T-helper 17 cell (primary cell): ENCODE results near the gene FEV. TPM values are rescaled to one million over a fixed set of nuclear protein-coding genes. Genes with fewer than 3 reads are reported as not detected.
"Not testable (repeated sequence)": the region's sequence is repeated elsewhere in the genome, so short reads cannot be mapped to it uniquely, and the experiment has no call there.

Experiments used
- ATAC-seq: fragments of 150-1000 bp; cut with Tn5 transposase; 2 replicates; pipeline ENCODE4 v1.10.0; 2021; ENCODE audit warnings: mild to moderate bottlenecking, moderate library complexity
- DNase-seq, 3 donors: peaks; one replicate each; pipeline versions ENCODE4 v3.0.0 to v3.0.0-alpha.2; 2020 to 2021
- H3K9me3 ChIP-seq: one replicate; pipeline ENCODE4 v1.7.0; 2013; ENCODE audit warnings: low read length, mild to moderate bottlenecking; ENCODE audit not compliant: control insufficient read depth, poor library complexity, severe bottlenecking
- H3K27ac Mint-ChIP-seq: one replicate; pipeline ENCODE4 v1.8.0; 2022; ENCODE audit warnings: mild to moderate bottlenecking, moderate library complexity, mixed read lengths
- H3K27me3 Mint-ChIP-seq: one replicate; pipeline ENCODE4 v1.8.0; 2022; ENCODE audit warnings: mixed read lengths
- H3K36me3 Mint-ChIP-seq: one replicate; pipeline ENCODE4 v1.8.0; 2022; ENCODE audit warnings: low read depth, mixed read lengths
- H3K4me1 Mint-ChIP-seq: one replicate; pipeline ENCODE4 v1.8.0; 2022; ENCODE audit warnings: mild to moderate bottlenecking, mixed read lengths
- H3K4me3 Mint-ChIP-seq: one replicate; pipeline ENCODE4 v1.8.0; 2022; ENCODE audit warnings: mild to moderate bottlenecking, moderate library complexity, mixed read lengths
- total RNA-seq, 4 donors: library from RNA in 2 of 4; stranded (reverse) in 2 of 4; gene quantifications; one replicate each; pipeline ENCODE4 v1.2.3 and lab custom pipeline; 2022 to 2026

The FEV gene
- total RNA-seq, 2 donors from 2014 or later: not detected

DNA sequence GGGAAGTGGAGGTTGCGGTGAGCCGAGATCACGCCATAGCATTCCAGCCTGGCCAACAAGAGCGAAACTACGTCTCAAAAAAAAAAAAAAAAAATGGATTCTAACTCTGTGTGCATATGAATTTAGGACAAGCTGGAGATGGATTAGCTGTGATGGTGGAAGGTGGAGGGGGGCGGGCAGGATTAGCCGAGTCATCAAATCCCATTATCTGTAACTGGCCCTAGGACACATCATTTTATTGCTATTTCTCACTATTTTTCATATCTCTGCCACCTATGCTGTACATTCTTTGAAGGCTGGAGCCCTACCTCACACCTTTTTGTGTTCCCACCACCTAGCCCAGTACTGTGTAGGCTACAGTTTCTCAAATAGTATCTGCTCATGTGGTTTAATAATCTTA is 32.8 kb downstream of the FEV start:
- DNase-seq (no peak), ATAC-seq (no peak)
- peaks cover 3% of the 10 kb centered on the region for H3K4me1 Mint-ChIP-seq
- H3K9me3 ChIP-seq: no peaks in the 10 kb centered on the region
- peaks cover under 1% of the 10 kb centered on the region for H3K36me3 Mint-ChIP-seq
- no peak overlapping the region for H3K4me3 Mint-ChIP-seq
- no peak overlapping the region for H3K27ac Mint-ChIP-seq
- H3K27me3 Mint-ChIP-seq: peaks cover 83% of the 10 kb centered on the region

DNA sequence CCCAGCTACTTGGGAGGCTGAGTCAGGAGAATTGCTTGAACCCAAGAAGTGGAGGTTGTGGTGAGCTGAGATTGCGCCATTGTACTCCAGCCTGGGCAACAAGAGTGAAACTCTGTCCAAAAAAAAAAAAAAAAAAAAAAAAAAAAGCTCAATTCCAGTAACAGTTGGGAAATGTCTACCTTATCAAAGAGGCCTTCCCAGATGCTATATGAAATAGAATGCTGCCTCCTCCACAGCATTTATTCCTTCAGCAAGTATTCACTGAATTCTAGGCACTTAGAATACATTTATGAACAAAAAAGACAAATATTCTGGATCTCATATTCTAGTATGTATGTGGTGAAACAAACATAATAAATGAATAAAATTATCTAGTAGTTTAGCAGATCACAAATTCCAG is 38.4 kb downstream of the FEV start:
- no peak overlapping the region for H3K4me3 Mint-ChIP-seq
- H3K27ac Mint-ChIP-seq: no peak overlapping the region
- no peaks in the 10 kb centered on the region for H3K4me1 Mint-ChIP-seq
- DNase-seq (no peak), ATAC-seq (no peak)
- H3K27me3 Mint-ChIP-seq: peaks cover 68% of the 10 kb centered on the region
- no peaks in the 10 kb centered on the region for H3K9me3 ChIP-seq
- peaks cover 12% of the 10 kb centered on the region for H3K36me3 Mint-ChIP-seq

GRCh38 chr2:218944759-218945404 is 40.1 kb downstream of the FEV start:
- no peak for DNase-seq
- peaks cover 12% of the 10 kb centered on the region for H3K36me3 Mint-ChIP-seq
- no peak overlapping the region for H3K27ac Mint-ChIP-seq
- no peaks in the 10 kb centered on the region for H3K9me3 ChIP-seq
- H3K4me3 Mint-ChIP-seq: no peak overlapping the region
- ATAC-seq: no peak
- no peaks in the 10 kb centered on the region for H3K4me1 Mint-ChIP-seq
- peaks cover 62% of the 10 kb centered on the region for H3K27me3 Mint-ChIP-seq

DNA sequence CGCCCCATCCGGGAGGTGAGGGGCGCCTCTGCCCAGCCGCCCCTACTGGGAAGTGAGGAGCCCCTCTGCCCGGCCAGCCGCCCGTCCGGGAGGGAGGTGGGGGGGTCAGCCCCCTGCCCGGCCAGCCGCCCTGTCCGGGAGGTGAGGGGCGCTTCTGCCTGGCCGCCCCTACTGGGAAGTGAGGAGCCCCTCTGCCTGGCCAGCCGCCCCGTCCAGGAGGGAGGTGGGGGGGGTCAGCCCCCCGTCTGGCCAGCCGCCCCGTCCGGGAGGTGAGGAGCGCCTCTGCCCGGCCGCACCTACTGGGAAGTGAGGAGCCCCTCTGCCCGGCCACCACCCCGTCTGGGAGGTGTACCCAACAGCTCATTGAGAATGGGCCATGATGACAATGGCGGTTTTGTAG is 53.2 kb downstream of the FEV start:
- not testable (repeated sequence) for H3K9me3 ChIP-seq, H3K4me3 Mint-ChIP-seq, H3K4me1 Mint-ChIP-seq, H3K36me3 Mint-ChIP-seq, H3K27ac Mint-ChIP-seq, ATAC-seq, DNase-seq
- H3K27me3 Mint-ChIP-seq: peaks cover 49% of the 10 kb centered on the region

Other genes with a start within 250 kb of the FEV start
- gene CYP27A1, start 203.0 kb downstream of the FEV start, total RNA-seq: under 1 TPM; 0.39 to 0.52 TPM
- gene PRKAG3, start 153.4 kb downstream of the FEV start, total RNA-seq: not detected
- gene WNT6, start 125.4 kb downstream of the FEV start, total RNA-seq: not detected
- 10 to 100 TPM in 1 of 2 donors, 1 to 10 TPM in 1; 5.5 to 14.4 TPM for gene WNT10A, start 104.3 kb downstream of the FEV start, total RNA-seq
- not detected for gene CDK5R2, start 25.5 kb downstream of the FEV start, total RNA-seq
- gene CRYBA2, start 8.2 kb upstream of the FEV start, total RNA-seq: not detected
- not detected for gene CFAP65, start 56.3 kb upstream of the FEV start, total RNA-seq
- gene IHH, start 75.7 kb upstream of the FEV start, total RNA-seq: not detected
- 10 to 100 TPM; 11.8 to 15.2 TPM for gene NHEJ1, start 175.6 kb upstream of the FEV start, total RNA-seq
- gene SLC23A3, start 184.8 kb upstream of the FEV start, total RNA-seq: 1 to 10 TPM in 1 of 2 donors, under 1 TPM in 1; 0.65 to 1.0 TPM
- 10 to 100 TPM; 50.8 to 58.1 TPM for gene CNPPD1, start 191.7 kb upstream of the FEV start, total RNA-seq
- 10 to 100 TPM; 78.4 to 81.4 TPM for gene RETREG2, start 193.1 kb upstream of the FEV start, total RNA-seq
- 10 to 100 TPM; 65.3 to 71.1 TPM for gene ZFAND2B, start 221.6 kb upstream of the FEV start, total RNA-seq
- gene ABCB6, start 233.8 kb upstream of the FEV start, total RNA-seq: 1 to 10 TPM; 2.6 to 6.6 TPM
- gene ATG9A, start 244.5 kb upstream of the FEV start, total RNA-seq: 10 to 100 TPM; 42.4 to 72.1 TPM
- gene ANKZF1, start 244.6 kb upstream of the FEV start, total RNA-seq: 10 to 100 TPM; 92.5 to 93.5 TPM